SK-N-SH treated with all-trans-retinoic acid at 6 μM for 48 hours (cell line): ENCODE results near the gene FRMD4B.

Source experiments
- ARNTL ChIP-seq: fragments of 450-650 bp; formaldehyde crosslinking; IDR thresholded peaks from 2 replicates; pipeline ENCODE4 v1.5.0; 2020; ENCODE audit warnings: low read depth, mild to moderate bottlenecking, moderate library complexity, borderline replicate concordance
- GLIS3 ChIP-seq: fragments of 250-450 bp; sonication (Bioruptor Pico); IDR thresholded peaks from 2 replicates; pipeline ENCODE4 v1.5.0; 2020; ENCODE audit warnings: mild to moderate bottlenecking, moderate library complexity
- ISL1 ChIP-seq: fragments of 250-450 bp; sonication (Bioruptor Pico); IDR thresholded peaks from 2 replicates; pipeline ENCODE4 v2.1.2; 2022; ENCODE audit warnings: mild to moderate bottlenecking, moderate library complexity
- OSR1 ChIP-seq: fragments of 250-450 bp; sonication (Bioruptor Pico); IDR thresholded peaks from 2 replicates; pipeline ENCODE4 v1.8.0; 2022; ENCODE audit warnings: moderate library complexity, mild to moderate bottlenecking, inconsistent platforms
- ZFP3 ChIP-seq: fragments of 250-450 bp; sonication (Bioruptor Pico); IDR thresholded peaks from 2 replicates; pipeline ENCODE4 v1.5.0; 2020; ENCODE audit warnings: mild to moderate bottlenecking, moderate library complexity
- ZFP30 ChIP-seq: fragments of 450-650 bp; formaldehyde crosslinking; IDR thresholded peaks from 2 replicates; pipeline ENCODE4 v1.5.0; 2022; ENCODE audit warnings: mild to moderate bottlenecking, moderate library complexity
- TF ChIP-seq, protein P1 (sequence below): fragments of 250-450 bp; sonication (Bioruptor Pico); IDR thresholded peaks from 2 replicates; pipeline ENCODE4 v1.5.1; 2020; ENCODE audit warnings: low read depth, mild to moderate bottlenecking, moderate library complexity
- TF ChIP-seq, protein P2 (sequence below): fragments of 250-450 bp; sonication (Bioruptor Pico); IDR thresholded peaks from 2 replicates; pipeline ENCODE4 v1.8.0; 2021; ENCODE audit warnings: low read depth, mild to moderate bottlenecking, moderate library complexity, borderline replicate concordance
- TF ChIP-seq, protein P3 (sequence below): fragments of 250-450 bp; sonication (Bioruptor Pico); IDR thresholded peaks from 2 replicates; pipeline ENCODE4 v1.8.0; 2020; ENCODE audit warnings: mild to moderate bottlenecking, moderate library complexity, borderline replicate concordance
- TF ChIP-seq, protein P4 (sequence below): fragments of 250-450 bp; sonication (Bioruptor Pico); IDR thresholded peaks from 2 replicates; pipeline ENCODE4 v1.5.0; 2020; ENCODE audit warnings: mild to moderate bottlenecking, moderate library complexity

DNA sequence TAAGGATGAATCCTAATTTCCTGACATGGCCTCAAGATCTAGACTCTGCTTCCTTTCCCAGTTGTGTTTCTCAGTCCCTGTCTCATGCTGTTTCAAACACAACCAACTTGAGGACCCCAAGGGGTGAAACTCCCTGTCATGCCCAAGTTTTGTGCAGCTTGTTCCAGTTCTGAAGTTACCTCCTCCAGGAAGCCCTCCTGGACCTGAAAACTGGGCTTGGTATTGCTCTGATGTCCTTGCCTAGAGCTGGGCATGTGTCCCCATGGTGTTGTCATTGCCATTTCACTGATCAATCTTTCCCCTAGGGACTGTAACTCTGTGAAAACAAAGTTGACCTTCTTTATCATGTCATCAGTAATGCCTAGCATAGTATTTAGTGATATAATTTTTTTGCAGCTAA, 257.4 kb downstream of the FRMD4B start:
- TF ChIP-seq OSR1 = no peak
- TF ChIP-seq, protein P1, sequence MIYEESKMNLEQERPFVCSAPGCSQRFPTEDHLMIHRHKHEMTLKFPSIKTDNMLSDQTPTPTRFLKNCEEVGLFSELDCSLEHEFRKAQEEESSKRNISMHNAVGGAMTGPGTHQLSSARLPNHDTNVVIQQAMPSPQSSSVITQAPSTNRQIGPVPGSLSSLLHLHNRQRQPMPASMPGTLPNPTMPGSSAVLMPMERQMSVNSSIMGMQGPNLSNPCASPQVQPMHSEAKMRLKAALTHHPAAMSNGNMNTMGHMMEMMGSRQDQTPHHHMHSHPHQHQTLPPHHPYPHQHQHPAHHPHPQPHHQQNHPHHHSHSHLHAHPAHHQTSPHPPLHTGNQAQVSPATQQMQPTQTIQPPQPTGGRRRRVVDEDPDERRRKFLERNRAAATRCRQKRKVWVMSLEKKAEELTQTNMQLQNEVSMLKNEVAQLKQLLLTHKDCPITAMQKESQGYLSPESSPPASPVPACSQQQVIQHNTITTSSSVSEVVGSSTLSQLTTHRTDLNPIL (CRISPR knock-in tag) = no peak
- no peak for TF ChIP-seq GLIS3 (CRISPR knock-in tag)
- TF ChIP-seq, protein P2, sequence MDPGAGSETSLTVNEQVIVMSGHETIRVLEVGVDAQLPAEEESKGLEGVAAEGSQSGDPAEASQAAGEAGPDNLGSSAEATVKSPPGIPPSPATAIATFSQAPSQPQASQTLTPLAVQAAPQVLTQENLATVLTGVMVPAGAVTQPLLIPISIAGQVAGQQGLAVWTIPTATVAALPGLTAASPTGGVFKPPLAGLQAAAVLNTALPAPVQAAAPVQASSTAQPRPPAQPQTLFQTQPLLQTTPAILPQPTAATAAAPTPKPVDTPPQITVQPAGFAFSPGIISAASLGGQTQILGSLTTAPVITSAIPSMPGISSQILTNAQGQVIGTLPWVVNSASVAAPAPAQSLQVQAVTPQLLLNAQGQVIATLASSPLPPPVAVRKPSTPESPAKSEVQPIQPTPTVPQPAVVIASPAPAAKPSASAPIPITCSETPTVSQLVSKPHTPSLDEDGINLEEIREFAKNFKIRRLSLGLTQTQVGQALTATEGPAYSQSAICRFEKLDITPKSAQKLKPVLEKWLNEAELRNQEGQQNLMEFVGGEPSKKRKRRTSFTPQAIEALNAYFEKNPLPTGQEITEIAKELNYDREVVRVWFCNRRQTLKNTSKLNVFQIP (CRISPR knock-in tag) = no peak
- no peak for TF ChIP-seq ZFP30 (CRISPR knock-in tag)
- TF ChIP-seq, protein P3, sequence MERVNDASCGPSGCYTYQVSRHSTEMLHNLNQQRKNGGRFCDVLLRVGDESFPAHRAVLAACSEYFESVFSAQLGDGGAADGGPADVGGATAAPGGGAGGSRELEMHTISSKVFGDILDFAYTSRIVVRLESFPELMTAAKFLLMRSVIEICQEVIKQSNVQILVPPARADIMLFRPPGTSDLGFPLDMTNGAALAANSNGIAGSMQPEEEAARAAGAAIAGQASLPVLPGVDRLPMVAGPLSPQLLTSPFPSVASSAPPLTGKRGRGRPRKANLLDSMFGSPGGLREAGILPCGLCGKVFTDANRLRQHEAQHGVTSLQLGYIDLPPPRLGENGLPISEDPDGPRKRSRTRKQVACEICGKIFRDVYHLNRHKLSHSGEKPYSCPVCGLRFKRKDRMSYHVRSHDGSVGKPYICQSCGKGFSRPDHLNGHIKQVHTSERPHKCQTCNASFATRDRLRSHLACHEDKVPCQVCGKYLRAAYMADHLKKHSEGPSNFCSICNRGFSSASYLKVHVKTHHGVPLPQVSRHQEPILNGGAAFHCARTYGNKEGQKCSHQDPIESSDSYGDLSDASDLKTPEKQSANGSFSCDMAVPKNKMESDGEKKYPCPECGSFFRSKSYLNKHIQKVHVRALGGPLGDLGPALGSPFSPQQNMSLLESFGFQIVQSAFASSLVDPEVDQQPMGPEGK (CRISPR knock-in tag) = no peak
- TF ChIP-seq ARNTL = no peak
- TF ChIP-seq ISL1 (CRISPR knock-in tag) = no peak
- TF ChIP-seq, protein P4, sequence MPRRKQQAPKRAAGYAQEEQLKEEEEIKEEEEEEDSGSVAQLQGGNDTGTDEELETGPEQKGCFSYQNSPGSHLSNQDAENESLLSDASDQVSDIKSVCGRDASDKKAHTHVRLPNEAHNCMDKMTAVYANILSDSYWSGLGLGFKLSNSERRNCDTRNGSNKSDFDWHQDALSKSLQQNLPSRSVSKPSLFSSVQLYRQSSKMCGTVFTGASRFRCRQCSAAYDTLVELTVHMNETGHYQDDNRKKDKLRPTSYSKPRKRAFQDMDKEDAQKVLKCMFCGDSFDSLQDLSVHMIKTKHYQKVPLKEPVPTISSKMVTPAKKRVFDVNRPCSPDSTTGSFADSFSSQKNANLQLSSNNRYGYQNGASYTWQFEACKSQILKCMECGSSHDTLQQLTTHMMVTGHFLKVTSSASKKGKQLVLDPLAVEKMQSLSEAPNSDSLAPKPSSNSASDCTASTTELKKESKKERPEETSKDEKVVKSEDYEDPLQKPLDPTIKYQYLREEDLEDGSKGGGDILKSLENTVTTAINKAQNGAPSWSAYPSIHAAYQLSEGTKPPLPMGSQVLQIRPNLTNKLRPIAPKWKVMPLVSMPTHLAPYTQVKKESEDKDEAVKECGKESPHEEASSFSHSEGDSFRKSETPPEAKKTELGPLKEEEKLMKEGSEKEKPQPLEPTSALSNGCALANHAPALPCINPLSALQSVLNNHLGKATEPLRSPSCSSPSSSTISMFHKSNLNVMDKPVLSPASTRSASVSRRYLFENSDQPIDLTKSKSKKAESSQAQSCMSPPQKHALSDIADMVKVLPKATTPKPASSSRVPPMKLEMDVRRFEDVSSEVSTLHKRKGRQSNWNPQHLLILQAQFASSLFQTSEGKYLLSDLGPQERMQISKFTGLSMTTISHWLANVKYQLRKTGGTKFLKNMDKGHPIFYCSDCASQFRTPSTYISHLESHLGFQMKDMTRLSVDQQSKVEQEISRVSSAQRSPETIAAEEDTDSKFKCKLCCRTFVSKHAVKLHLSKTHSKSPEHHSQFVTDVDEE (CRISPR knock-in tag) = no peak
- no peak for TF ChIP-seq ZFP3
